Kidney (tissue), 14 donors: ENCODE results near the gene HECTD1. TPM values are rescaled to one million over a fixed set of nuclear protein-coding genes. Genes with fewer than 3 reads are reported as not detected.
A peak's percentile ranks its signal among the peaks of the same experiment; 100 is the strongest.
"Not testable (repeated sequence)": the region's sequence is repeated elsewhere in the genome, so short reads cannot be mapped to it uniquely, and the experiment has no call there.

Experiments
- DNase-seq, 5 donors: peaks; one replicate each; pipeline ENCODE4 v3.0.0-alpha.2; 2013 to 2020
- FAIRE-seq: peaks from 2 replicates; lab custom pipeline; 2012; peaks lifted over from hg19 to GRCh38; lab: Jason Lieb, UNC
- H3K27ac ChIP-seq, 2 donors: one replicate each; pipeline ENCODE4 v1.7.0; 2013; ENCODE audit warnings: low read depth in 2 of 2, low read length in 2 of 2, inconsistent platforms in 1 of 2
- H3K27me3 ChIP-seq: one replicate; pipeline ENCODE4 v1.7.1; 2013; ENCODE audit warnings: low read length, inconsistent platforms; ENCODE audit not compliant: control insufficient read depth, insufficient read depth
- H3K36me3 ChIP-seq, 3 donors: one replicate each; pipeline versions ENCODE4 v1.7.0 to v1.7.1; 2013; ENCODE audit warnings: low read length in 3 of 3, control low read depth in 1 of 3, inconsistent platforms in 1 of 3; ENCODE audit not compliant: insufficient read depth in 3 of 3, control insufficient read depth in 2 of 3
- H3K4me1 ChIP-seq, 3 donors: one replicate each; pipeline versions ENCODE4 v1.7.0 to v1.7.1; 2013; ENCODE audit warnings: low read length in 3 of 3, inconsistent platforms in 1 of 3, low read depth in 1 of 3; ENCODE audit not compliant: control insufficient read depth in 2 of 3, insufficient read depth in 2 of 3
- H3K4me3 ChIP-seq, 3 donors: one replicate each; pipeline versions ENCODE4 v1.7.0 to v1.8.1; 2013; ENCODE audit warnings: low read length in 3 of 3, control low read depth in 1 of 3, inconsistent platforms in 1 of 3
- H3K9ac ChIP-seq, 3 donors: one replicate each; pipeline versions ENCODE4 v1.7.0 to v1.7.1; 2013; ENCODE audit warnings: low read length in 3 of 3, control low read depth in 1 of 3, inconsistent platforms in 1 of 3
- H3K9me3 ChIP-seq, 3 donors: one replicate each; pipeline versions ENCODE4 v1.7.0 to v1.7.1; 2013; ENCODE audit warnings: low read length in 3 of 3, control low read depth in 1 of 3, inconsistent platforms in 1 of 3; ENCODE audit not compliant: control insufficient read depth in 2 of 3, insufficient read depth in 1 of 3
- intact Hi-C: fragments of 100-400 bp; cut with DNase I; formaldehyde crosslinking; loops from one replicate; pipeline ENCODE4 v1.11.1; 2022
- polyA plus RNA-seq: library from polyadenylated mRNA; stranded (reverse); fragments of 350-450 nt; fragmentation: Illumina TruSeq; extraction: RNeasy Lipid Tissue Mini Kit (QIAGEN cat#74804); gene quantifications from one replicate; pipeline ENCODE4 v1.2.3, GENCODE V29; 2014; ENCODE audit warnings: low read depth, low replicate concordance; ENCODE audit not compliant: insufficient read depth
- total RNA-seq: library from RNA; stranded (reverse); fragmentation: NEBNext Ultra II Directional; extraction: Animal tissue kit (Norgen Biotek cat#: 25700); gene quantifications from one replicate; pipeline ENCODE4 v1.2.1, GENCODE V29; 2021
- TF ChIP-seq, protein P1 (sequence below): IDR thresholded peaks from 3 replicates; pipeline ENCODE4 v1.5.1; 2012; ENCODE audit warnings: mild to moderate bottlenecking, moderate library complexity, borderline replicate concordance; ENCODE audit not compliant: insufficient read depth; ENCODE audit errors: extremely low read depth
- donor health status: control.
- donor health status: control.
- donor health status: control.
- donor health status: control.
- donor health status: control.
- donor health status: DM: yes; HTN: yes; CAD: no.
- donor health status: Normal renal cell carcinoma (clear cell type).

HECTD1 gene
- total and polyA plus RNA-seq, 2 donors from 2014 or later = 35.5 to 164 TPM

DNA sequence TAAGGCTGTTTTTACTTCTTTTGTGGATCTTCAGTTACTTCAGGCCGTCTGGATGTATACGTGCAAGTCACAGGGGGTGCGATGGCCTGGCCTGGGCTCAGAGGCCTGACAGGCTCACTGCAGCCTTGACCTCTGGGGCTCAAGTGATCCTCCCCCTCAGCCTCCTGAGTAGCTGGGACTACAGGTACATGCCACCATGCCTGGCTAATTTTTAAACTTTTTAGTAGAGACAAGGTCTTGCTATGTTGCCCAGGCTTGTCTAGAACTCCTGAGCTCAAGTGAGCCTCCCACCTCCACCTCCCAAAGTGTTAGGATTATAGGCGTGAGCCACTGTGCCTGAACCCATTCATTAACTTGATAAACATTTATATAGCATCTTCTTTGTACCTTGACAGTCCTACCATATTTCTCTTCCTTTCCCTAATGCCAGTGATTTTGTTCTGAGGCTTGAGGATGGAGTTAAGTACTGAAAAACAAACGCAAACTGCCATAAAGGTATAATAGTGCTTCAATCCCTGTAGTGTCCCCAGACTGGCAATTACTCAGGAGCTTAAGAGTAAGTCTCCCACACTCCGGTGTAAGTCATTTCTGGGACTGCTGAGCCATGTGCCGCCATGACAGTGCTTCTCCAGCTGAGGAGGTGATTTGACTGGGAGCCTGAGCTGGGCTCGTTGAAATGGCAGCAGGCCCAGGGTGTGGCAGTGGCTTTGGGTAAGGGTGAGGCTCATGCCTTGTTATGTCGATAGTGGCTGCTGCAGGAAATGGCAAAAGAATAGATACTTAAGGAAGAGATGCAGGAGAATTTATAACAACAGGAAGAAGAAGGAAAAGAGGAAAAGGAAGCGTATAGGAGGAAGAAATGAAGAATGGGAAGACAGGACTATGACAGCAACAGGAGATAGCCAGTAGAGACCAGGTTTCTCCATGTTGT lies 43.7 kb upstream of the HECTD1 start:
- FAIRE-seq (no peak), DNase-seq (no peak)
- no peaks in the 10 kb centered on the region for H3K4me1 ChIP-seq
- H3K9ac ChIP-seq = no peak overlapping the region
- H3K27me3 ChIP-seq = no peaks in the 10 kb centered on the region
- intact Hi-C loops = no loop called here
- no peak overlapping the region for H3K4me3 ChIP-seq
- H3K9me3 ChIP-seq = no peaks in the 10 kb centered on the region
- no peak overlapping the region for H3K27ac ChIP-seq
- TF ChIP-seq, protein P1, sequence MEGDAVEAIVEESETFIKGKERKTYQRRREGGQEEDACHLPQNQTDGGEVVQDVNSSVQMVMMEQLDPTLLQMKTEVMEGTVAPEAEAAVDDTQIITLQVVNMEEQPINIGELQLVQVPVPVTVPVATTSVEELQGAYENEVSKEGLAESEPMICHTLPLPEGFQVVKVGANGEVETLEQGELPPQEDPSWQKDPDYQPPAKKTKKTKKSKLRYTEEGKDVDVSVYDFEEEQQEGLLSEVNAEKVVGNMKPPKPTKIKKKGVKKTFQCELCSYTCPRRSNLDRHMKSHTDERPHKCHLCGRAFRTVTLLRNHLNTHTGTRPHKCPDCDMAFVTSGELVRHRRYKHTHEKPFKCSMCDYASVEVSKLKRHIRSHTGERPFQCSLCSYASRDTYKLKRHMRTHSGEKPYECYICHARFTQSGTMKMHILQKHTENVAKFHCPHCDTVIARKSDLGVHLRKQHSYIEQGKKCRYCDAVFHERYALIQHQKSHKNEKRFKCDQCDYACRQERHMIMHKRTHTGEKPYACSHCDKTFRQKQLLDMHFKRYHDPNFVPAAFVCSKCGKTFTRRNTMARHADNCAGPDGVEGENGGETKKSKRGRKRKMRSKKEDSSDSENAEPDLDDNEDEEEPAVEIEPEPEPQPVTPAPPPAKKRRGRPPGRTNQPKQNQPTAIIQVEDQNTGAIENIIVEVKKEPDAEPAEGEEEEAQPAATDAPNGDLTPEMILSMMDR = no peak
- H3K36me3 ChIP-seq = no peaks in the 10 kb centered on the region

DNA sequence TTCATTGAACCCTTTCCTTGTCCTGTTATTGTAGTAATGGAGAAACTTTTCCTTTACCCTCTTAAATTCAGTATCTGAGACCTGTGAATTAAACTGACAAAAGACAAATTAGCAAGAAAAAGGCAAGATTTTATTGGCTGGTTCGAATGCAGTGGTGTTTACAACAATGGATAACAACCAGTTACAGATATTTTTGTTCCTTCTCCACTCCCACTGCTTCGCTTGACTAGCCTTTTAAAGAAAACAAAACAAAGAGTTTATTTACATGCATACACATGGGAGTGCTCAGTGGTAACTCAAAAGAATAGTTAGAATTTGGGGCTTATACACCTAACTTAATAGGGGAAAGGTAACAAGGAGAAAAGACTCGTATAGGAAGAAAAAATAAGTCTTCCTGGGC lies 37.0 kb upstream of the HECTD1 start:
- Histone ChIP-seq H3K27me3 (no peaks in the 10 kb centered on the region), H3K4me3 (no peak overlapping the region), H3K36me3 (no peaks in the 10 kb centered on the region), H3K4me1 (peaks cover 0 to 4% (median 0%) of the 10 kb centered on the region in 3 donors), H3K9ac (no peak overlapping the region), H3K9me3 (no peaks in the 10 kb centered on the region), H3K27ac (peak overlapping the region in 1 of 2 donors; percentile 20)
- intact Hi-C loops = no loop called here
- TF ChIP-seq, protein P1 = no peak
- FAIRE-seq = no peak
- DNase-seq = peak in 1 of 5 donors; percentile 20

DNA sequence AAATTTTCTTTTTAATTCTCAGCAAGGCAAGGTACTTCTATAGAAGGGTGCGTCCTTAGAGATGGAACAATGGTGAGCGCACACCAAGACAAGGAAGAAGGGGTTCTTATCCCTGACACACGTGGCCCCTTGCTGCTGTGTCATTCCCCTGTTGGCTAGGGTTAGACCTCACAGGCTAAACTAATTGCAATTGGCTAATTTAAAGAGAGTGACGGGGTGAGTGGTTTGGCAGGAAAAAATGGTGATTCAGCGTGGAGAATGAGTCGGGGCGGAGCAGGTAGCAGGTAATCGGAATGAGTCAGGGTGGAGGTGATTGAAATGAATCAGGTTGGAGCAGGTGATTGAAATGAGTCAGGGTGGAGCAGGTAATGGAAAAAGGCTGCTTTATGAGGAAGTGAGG lies 36.3 kb upstream of the HECTD1 start:
- H3K9ac ChIP-seq = no peak overlapping the region
- H3K27me3 ChIP-seq = no peaks in the 10 kb centered on the region
- H3K4me3 ChIP-seq = no peak overlapping the region
- TF ChIP-seq, protein P1 = no peak
- DNase-seq (no peak), FAIRE-seq (no peak)
- intact Hi-C loops = no loop called here
- no peak overlapping the region for H3K27ac ChIP-seq
- no peaks in the 10 kb centered on the region for H3K36me3 ChIP-seq
- peaks cover 0 to 4% (median 0%) of the 10 kb centered on the region in 3 donors for H3K4me1 ChIP-seq
- no peaks in the 10 kb centered on the region for H3K9me3 ChIP-seq

DNA sequence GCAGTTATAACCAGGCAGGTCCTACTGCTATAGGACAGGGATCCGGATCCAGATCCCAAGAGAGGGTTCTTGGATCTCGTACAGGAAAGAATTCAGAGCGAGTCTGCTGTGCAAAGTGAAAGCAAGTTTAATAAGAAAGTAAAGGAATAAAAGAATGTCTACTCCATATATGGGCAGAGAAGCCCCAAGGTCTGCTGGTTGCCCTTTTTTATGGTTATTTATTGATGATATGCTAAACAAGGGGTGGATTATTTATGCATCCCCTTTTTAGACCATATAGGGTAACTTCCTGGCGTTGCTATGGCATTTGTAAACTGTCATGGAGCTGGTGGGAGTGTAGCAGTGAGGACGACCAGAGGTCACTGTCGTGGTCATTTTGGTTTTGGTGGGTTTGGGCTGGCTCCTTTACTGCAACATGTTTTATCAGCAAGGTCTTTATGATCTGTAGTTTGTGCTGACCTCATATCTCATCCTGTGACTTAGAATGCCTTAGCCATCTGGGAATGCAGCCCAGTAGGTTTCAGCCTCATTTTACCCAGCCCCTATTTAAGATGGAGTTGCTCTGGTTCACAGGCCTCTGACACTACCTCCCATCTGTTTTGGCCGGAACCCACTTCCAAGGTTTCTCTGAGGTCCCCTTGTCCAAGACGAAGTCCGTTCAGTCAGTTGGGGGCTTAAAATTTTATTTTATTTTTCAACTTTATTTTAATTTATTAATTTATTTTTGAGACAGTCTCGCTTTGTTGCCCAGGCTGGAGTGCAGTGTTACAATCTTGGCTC lies 34.8 kb upstream of the HECTD1 start:
- intact Hi-C loops, FAIRE-seq, H3K36me3 ChIP-seq, H3K27ac ChIP-seq, H3K4me1 ChIP-seq, H3K9ac ChIP-seq, H3K27me3 ChIP-seq, H3K9me3 ChIP-seq: not testable (repeated sequence)
- H3K4me3 ChIP-seq = peak overlapping the region in 1 of 3 donors; percentile 25
- peak in 1 of 5 donors; percentile 6 for DNase-seq
